C4-2B (cell line): ENCODE measurements around the gene IQCB1.
"Not testable (repeated sequence)": the region's sequence is repeated elsewhere in the genome, so short reads cannot be mapped to it uniquely, and the experiment has no call there.

Source experiments
- H3K27ac ChIP-seq: fragments of 450-650 bp; 2 replicates; pipeline ENCODE4 v1.5.1; 2017
- ZFX ChIP-seq: fragments of 450-650 bp; IDR thresholded peaks from 2 replicates; pipeline ENCODE4 v1.6.1; 2017
- TF ChIP-seq, protein P1 (sequence below): fragments of 450-650 bp; conservative IDR thresholded peaks from 2 replicates; pipeline ENCODE4 v1.5.1; 2017; ENCODE audit warnings: mild to moderate bottlenecking

IQCB1 gene

DNA sequence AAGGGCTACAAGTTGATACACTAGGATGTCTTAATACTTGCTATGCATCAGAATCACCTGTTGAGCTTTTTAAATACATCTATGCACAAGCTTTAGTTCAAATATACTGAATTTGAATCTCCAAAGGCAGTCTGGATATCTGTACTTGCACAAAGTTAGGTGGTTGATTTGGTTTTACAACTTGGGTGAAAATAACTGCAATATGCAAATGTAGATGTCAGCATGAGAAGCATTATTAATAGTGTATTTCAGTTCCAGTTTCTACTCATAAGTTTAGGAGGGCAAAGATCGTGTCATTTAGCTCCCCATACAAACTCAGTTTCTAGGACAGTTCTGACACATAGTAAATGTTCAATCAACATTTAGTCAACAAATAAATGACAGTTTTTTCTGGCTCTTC lies 25.6 kb downstream of the IQCB1 start:
- H3K27ac ChIP-seq = no peak overlapping the region
- TF ChIP-seq ZFX = no peak
- TF ChIP-seq, protein P1, sequence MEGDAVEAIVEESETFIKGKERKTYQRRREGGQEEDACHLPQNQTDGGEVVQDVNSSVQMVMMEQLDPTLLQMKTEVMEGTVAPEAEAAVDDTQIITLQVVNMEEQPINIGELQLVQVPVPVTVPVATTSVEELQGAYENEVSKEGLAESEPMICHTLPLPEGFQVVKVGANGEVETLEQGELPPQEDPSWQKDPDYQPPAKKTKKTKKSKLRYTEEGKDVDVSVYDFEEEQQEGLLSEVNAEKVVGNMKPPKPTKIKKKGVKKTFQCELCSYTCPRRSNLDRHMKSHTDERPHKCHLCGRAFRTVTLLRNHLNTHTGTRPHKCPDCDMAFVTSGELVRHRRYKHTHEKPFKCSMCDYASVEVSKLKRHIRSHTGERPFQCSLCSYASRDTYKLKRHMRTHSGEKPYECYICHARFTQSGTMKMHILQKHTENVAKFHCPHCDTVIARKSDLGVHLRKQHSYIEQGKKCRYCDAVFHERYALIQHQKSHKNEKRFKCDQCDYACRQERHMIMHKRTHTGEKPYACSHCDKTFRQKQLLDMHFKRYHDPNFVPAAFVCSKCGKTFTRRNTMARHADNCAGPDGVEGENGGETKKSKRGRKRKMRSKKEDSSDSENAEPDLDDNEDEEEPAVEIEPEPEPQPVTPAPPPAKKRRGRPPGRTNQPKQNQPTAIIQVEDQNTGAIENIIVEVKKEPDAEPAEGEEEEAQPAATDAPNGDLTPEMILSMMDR = no peak

DNA sequence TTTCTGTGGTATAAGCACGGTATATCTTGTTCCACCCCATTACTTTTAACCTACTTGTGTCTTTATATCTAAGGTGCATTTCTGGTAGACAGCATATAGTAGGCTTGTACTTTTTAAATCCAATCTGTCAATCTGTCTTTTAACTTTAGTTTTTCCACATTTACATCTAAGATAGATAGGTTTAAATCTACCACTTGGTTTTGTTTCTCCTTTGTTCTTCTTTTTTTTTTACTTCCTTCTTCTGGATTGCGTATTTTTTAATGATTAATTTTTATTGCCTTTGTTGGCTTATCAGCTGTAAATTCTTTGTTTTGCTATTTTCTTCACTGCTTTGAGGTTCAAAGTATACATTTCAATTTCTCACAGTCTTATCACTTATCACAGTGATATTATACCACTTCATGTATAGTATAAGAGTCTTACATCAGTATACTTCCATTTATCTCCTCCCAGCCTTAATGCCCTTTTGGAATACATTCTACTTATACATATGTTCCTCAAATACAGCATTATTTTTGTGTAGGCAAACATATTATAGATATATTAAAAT lies 31.0 kb downstream of the IQCB1 start:
- no peak overlapping the region for H3K27ac ChIP-seq

GRCh38 chr3:121800906-121801305 lies 34.0 kb downstream of the IQCB1 start:
- no peak for TF ChIP-seq ZFX
- TF ChIP-seq, protein P1 = no peak
- no peak overlapping the region for H3K27ac ChIP-seq

More for the DNA sequence above, 31.0 kb downstream of the IQCB1 start:
- TF ChIP-seq, protein P1 = no peak
- TF ChIP-seq ZFX = no peak

DNA sequence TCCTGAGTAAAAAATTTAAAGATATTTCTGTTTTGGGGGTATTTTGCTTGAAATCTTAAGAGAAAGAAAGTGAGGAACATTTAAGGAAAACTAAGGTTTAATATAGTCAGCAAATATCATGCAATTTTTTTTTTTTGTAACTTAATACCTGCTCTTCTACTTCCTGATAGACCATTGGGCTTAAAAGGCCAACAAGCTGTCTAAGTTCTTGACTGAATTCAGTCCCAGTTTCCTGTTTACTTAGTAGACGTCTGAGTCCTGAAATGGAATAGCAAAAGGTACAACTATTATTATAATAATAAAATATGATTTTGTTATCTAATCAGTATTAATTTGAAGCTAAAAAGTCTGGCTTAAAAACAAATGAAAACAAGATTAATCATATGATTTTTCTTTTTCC lies 37.9 kb downstream of the IQCB1 start:
- TF ChIP-seq ZFX = no peak
- TF ChIP-seq, protein P1 = no peak
- H3K27ac ChIP-seq = no peak overlapping the region

DNA sequence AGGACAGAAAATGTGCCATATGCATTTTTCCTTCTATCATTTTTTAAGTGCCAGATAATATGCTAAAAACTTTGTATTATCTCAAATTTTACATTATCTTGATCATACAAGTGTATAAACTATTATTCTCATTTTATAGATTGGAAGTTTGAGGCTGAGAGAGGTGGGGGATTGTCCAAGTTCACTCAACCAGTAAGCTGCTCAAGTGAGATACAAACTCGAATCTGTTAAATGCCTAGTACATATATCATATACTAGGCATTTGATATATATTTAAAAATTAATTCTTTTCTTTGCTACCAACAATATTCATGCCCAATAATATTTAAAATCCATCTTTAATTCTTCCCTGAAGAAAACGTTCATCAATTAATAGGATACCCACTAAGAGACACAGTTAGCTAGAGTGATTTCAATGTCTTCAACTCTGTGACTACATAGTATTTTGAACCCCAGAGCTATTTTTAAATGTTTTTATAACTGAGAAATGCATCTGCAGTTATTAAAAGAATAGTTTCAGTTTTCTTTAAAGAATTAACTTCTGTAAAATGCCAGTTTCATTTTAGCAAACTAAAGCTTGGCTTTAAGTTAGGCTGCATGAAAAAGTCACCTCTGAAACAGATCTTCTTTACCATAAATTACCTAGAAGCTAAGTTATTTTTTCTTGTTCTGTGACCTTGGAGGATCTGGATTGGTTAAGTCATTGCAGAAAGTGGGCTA lies 40.4 kb downstream of the IQCB1 start:
- TF ChIP-seq, protein P1 = no peak
- no peak for TF ChIP-seq ZFX
- H3K27ac ChIP-seq = no peak overlapping the region

GRCh38 chr3:121793078-121793477 lies 41.8 kb downstream of the IQCB1 start:
- no peak overlapping the region for H3K27ac ChIP-seq

DNA sequence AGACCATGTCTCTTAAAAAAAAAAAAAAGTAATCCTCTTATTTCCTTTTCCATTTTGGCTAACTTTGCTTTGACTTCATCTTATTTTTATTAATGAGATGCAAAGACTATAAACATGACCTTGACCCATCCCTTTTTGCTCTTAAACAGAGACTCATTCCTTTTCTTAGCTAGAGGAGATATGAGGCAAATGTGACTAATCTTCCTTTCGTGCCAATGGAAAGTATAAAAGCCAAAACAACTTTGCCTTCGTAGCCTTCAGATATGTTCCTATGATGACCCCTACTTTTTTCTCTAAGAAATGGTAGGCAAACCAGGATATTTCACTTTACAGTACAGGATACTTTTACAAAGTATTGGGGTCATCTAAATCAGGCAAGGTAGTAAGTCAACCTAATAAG lies 48.4 kb downstream of the IQCB1 start:
- no peak for TF ChIP-seq ZFX
- TF ChIP-seq, protein P1 = no peak
- no peak overlapping the region for H3K27ac ChIP-seq

More at GRCh38 chr3:121793078-121793477, 41.8 kb downstream of the IQCB1 start:
- no peak for TF ChIP-seq ZFX
- TF ChIP-seq, protein P1 = no peak

DNA sequence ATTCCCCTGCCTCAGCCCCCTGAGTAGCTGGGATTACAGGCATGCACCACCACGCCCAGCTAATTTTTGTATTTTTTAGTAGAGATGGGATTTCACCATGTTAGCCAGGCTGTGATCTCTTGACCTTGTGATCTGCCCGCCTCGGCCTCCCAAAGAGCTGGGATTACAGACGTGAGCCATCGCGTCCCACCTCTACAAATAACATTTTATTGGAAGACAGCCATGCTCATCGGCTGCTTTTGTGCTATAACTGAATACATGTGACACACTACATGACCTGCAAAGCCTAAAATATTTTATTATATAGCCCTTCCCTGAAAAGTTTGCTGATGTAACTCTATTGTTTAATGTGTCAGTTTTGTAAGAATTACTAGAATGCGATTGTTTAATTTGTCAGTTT lies 52.1 kb downstream of the IQCB1 start:
- H3K27ac ChIP-seq = not testable (repeated sequence)
